Measurements from ENCODE around the gene SLC7A7. TPM values are rescaled to one million over a fixed set of nuclear protein-coding genes. Genes with fewer than 3 reads are reported as not detected.

The SLC7A7 gene
- total and polyA plus RNA-seq, 4 donors, result 2.8 to 14.3 (median 8.8) TPM

DNA sequence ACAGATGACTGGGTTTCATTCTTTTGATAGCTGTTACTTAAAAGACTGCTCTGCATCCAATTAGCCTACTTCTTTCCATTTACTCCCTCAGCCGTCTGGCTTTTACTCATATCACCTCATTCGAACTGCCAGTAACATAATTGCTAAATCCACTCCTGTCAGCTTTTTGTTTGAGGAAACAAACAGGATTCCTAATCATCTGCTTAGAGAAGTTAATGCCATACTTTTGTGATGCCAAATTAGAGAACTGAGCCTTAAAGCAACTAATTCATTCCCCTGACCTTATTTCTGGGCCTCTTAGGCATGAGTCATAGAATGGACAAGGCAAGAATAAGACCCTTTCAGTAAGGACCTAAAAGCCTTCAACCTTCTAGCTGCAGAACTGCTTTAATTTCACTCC is 45.9 kb downstream of the SLC7A7 start:
- WGBS, result 84% methylated on average over 2 of the region's 2 CpGs
- no peaks in the 10 kb centered on the region for H3K9me3 ChIP-seq (ENCODE audit: control insufficient read depth in 4 of 4, low read length in 3 of 4)
- no peak overlapping the region for H3K4me3 ChIP-seq (ENCODE audit: low read depth in 1 of 3, low read length in 3 of 3)
- H3K27me3 ChIP-seq (ENCODE audit: control insufficient read depth in 4 of 4, insufficient read depth in 4 of 4, low read length in 3 of 4), result no peaks in the 10 kb centered on the region
- peaks cover 14 to 47% (median 29%) of the 10 kb centered on the region in 4 donors for H3K36me3 ChIP-seq (ENCODE audit: control insufficient read depth in 4 of 4, insufficient read depth in 3 of 4, low read depth in 1 of 4, low read length in 3 of 4)
- H3K4me1 ChIP-seq (ENCODE audit: control insufficient read depth in 4 of 4, insufficient read depth in 4 of 4, low read length in 3 of 4), result peaks cover 0 to 18% (median 10%) of the 10 kb centered on the region in 4 donors
- no peak for TF ChIP-seq EGR1 (IDR thresholded peaks at IDR 0.05; ENCODE audit: low read depth in 2 of 2)
- no peak for TF ChIP-seq JUND (IDR thresholded peaks at IDR 0.05)
- no peak overlapping the region for H3K9ac ChIP-seq (ENCODE audit: low read depth in 1 of 2, low read length in 2 of 2)
- no peak for DNase-seq (ENCODE audit: low spot score)
- no peak overlapping the region for H3K27ac ChIP-seq (ENCODE audit: low read depth in 1 of 2, low read length in 2 of 2)

DNA sequence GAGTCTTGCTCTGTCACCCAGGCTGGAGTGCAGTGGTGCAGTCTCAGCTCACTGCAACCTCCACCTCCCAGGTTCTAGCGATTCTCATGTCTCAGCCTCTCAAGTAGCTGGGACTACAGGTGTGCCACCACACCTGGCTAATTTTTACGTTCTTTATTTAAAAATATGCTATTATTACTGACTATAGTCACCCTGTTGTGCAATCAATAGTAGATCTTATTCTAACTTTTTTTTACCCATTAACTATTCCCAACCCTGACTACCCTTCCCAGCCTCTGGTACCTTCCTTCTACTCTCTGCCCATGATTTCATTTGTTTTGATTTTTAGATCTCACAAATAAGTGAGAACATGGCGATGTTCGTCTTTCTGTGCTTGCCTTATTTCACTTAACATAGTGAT is 46.3 kb downstream of the SLC7A7 start:
- Histone ChIP-seq H3K4me1 (ENCODE audit: control insufficient read depth in 4 of 4, insufficient read depth in 4 of 4, low read length in 3 of 4) (peaks cover 0 to 18% (median 10%) of the 10 kb centered on the region in 4 donors), H3K9me3 (ENCODE audit: control insufficient read depth in 4 of 4, low read length in 3 of 4) (no peaks in the 10 kb centered on the region), H3K4me3 (ENCODE audit: low read depth in 1 of 3, low read length in 3 of 3) (no peak overlapping the region), H3K27ac (ENCODE audit: low read depth in 1 of 2, low read length in 2 of 2) (no peak overlapping the region), H3K36me3 (ENCODE audit: control insufficient read depth in 4 of 4, insufficient read depth in 3 of 4, low read depth in 1 of 4, low read length in 3 of 4) (peaks cover 14 to 42% (median 27%) of the 10 kb centered on the region in 4 donors), H3K27me3 (ENCODE audit: control insufficient read depth in 4 of 4, insufficient read depth in 4 of 4, low read length in 3 of 4) (no peaks in the 10 kb centered on the region), H3K9ac (ENCODE audit: low read depth in 1 of 2, low read length in 2 of 2) (no peak overlapping the region)
- no peak for DNase-seq (ENCODE audit: low spot score)
- WGBS, result 96% methylated on average over 4 of the region's 4 CpGs
- TF ChIP-seq SP1 (IDR thresholded peaks at IDR 0.05) (no peak), HNF4A (conservative IDR thresholded peaks at IDR 0.05) (no peak), RXRA (IDR thresholded peaks at IDR 0.05) (no peak), FOXA2 (IDR thresholded peaks at IDR 0.05) (no peak), JUND (IDR thresholded peaks at IDR 0.05) (no peak), EGR1 (IDR thresholded peaks at IDR 0.05; ENCODE audit: low read depth in 2 of 2) (no peak), TAF1 (conservative IDR thresholded peaks at IDR 0.05) (no peak), YY1 (IDR thresholded peaks at IDR 0.05) (no peak), RAD21 (IDR thresholded peaks at IDR 0.05) (no peak), NR2F2 (IDR thresholded peaks at IDR 0.05) (no peak), HNF4G (IDR thresholded peaks at IDR 0.05) (no peak), FOXA1 (IDR thresholded peaks at IDR 0.05) (no peak)
- TF ChIP-seq, protein P1, sequence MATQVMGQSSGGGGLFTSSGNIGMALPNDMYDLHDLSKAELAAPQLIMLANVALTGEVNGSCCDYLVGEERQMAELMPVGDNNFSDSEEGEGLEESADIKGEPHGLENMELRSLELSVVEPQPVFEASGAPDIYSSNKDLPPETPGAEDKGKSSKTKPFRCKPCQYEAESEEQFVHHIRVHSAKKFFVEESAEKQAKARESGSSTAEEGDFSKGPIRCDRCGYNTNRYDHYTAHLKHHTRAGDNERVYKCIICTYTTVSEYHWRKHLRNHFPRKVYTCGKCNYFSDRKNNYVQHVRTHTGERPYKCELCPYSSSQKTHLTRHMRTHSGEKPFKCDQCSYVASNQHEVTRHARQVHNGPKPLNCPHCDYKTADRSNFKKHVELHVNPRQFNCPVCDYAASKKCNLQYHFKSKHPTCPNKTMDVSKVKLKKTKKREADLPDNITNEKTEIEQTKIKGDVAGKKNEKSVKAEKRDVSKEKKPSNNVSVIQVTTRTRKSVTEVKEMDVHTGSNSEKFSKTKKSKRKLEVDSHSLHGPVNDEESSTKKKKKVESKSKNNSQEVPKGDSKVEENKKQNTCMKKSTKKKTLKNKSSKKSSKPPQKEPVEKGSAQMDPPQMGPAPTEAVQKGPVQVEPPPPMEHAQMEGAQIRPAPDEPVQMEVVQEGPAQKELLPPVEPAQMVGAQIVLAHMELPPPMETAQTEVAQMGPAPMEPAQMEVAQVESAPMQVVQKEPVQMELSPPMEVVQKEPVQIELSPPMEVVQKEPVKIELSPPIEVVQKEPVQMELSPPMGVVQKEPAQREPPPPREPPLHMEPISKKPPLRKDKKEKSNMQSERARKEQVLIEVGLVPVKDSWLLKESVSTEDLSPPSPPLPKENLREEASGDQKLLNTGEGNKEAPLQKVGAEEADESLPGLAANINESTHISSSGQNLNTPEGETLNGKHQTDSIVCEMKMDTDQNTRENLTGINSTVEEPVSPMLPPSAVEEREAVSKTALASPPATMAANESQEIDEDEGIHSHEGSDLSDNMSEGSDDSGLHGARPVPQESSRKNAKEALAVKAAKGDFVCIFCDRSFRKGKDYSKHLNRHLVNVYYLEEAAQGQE (IDR thresholded peaks at IDR 0.05), result no peak
- TF ChIP-seq, protein P2, sequence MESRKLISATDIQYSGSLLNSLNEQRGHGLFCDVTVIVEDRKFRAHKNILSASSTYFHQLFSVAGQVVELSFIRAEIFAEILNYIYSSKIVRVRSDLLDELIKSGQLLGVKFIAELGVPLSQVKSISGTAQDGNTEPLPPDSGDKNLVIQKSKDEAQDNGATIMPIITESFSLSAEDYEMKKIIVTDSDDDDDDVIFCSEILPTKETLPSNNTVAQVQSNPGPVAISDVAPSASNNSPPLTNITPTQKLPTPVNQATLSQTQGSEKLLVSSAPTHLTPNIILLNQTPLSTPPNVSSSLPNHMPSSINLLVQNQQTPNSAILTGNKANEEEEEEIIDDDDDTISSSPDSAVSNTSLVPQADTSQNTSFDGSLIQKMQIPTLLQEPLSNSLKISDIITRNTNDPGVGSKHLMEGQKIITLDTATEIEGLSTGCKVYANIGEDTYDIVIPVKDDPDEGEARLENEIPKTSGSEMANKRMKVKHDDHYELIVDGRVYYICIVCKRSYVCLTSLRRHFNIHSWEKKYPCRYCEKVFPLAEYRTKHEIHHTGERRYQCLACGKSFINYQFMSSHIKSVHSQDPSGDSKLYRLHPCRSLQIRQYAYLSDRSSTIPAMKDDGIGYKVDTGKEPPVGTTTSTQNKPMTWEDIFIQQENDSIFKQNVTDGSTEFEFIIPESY (IDR thresholded peaks at IDR 0.05), result no peak
- TF ChIP-seq, protein P3, sequence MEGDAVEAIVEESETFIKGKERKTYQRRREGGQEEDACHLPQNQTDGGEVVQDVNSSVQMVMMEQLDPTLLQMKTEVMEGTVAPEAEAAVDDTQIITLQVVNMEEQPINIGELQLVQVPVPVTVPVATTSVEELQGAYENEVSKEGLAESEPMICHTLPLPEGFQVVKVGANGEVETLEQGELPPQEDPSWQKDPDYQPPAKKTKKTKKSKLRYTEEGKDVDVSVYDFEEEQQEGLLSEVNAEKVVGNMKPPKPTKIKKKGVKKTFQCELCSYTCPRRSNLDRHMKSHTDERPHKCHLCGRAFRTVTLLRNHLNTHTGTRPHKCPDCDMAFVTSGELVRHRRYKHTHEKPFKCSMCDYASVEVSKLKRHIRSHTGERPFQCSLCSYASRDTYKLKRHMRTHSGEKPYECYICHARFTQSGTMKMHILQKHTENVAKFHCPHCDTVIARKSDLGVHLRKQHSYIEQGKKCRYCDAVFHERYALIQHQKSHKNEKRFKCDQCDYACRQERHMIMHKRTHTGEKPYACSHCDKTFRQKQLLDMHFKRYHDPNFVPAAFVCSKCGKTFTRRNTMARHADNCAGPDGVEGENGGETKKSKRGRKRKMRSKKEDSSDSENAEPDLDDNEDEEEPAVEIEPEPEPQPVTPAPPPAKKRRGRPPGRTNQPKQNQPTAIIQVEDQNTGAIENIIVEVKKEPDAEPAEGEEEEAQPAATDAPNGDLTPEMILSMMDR (IDR thresholded peaks at IDR 0.05; ENCODE audit: low read depth, low read length, missing input control), result no peak
- TF ChIP-seq, protein P4, sequence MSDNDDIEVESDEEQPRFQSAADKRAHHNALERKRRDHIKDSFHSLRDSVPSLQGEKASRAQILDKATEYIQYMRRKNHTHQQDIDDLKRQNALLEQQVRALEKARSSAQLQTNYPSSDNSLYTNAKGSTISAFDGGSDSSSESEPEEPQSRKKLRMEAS (IDR thresholded peaks at IDR 0.05), result no peak
- TF ChIP-seq, protein P5, sequence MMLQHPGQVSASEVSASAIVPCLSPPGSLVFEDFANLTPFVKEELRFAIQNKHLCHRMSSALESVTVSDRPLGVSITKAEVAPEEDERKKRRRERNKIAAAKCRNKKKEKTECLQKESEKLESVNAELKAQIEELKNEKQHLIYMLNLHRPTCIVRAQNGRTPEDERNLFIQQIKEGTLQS (IDR thresholded peaks at IDR 0.05), result no peak

Data from liver (tissue), 9 donors.